GM19455 (cell line): ENCODE results near the gene SPATA46.
"Not testable (repeated sequence)": the region's sequence is repeated elsewhere in the genome, so short reads cannot be mapped to it uniquely, and the experiment has no call there.

Experiments
- ATAC-seq: cut with Tn5 transposase; IDR thresholded peaks from one replicate; pipeline ENCODE4 v1.9.1; 2021; ENCODE audit not compliant: unreplicated experiment

SPATA46 gene

DNA sequence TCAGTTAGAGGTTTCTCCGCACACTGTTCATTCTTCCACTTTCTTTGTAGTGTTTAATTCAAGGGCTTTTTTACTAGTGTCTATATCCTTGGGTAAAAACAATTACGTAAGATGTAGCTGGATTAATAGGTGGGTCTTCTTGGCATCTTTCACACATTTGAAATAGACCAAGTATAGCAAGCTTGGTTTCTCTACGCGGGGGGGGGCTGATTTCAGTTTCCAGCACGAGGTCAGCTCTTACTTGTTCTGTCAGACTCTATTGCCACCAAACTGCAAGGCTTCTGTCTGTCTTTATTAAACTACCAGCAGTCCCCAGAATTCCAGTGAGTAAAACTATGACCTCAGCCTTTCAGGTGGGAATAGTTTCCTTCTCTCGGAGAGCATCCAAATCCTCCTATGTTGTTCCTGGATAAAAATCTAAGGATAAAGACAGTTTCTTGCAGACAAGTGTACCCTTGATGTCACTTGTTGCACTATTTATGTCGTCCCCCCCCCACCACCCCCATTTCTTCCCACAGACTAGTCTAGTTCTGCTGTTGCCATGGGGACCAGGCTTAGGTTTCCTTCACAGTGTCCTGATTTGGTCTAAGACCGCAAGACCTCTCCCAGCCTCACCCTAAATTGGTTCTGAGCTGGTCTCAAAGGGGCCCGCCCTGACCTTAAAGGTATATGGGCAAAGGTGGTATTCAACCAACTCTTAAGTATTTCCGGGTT, 17.0 kb downstream of the SPATA46 start:
- ATAC-seq: no peak

DNA sequence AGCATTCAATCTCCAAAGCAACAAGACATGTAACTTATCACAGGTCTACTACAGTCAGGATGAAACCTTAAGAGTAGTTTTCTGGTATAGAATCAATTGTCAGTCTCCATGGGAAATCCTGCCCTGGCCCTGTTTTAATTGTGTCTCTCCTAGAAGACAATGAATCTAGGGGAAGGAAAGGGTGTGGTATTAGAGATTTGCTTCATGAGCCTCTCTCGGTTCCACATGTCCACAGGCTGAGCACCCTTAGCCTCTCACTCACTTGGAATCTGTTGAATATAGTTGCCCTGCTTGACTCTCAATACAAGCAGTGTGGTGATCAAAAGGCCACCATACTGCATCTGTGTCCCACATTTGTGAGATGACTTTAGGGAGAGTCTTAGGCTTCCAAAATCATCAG, 17.7 kb downstream of the SPATA46 start:
- ATAC-seq: no peak

DNA sequence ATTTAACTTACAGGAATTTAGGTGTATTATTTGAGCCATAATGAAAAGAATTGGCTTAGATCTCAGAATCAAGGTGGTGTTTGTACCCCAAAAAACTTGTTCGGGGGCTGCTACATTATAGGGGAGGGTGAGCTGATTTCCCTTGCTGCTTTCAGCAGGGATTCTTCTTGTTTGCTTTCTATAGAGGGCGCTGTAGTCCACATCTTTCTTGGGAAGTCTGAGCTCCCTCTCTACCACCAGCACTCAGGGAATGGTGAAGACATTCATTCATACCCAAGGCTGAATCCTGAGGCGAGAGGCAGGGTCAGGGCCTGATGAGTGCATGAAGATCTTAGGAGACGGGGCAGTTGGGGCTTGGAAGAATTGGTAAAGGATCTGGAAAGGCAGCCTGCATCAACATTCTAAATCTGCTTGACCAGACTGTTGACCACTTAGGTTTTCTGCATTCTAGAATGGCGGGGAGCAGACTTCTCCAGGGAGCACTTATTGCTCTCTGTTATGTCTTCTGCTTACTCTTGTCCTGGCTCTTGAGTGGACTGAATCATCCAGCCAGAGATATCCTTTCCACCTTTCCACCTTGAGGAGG, 18.9 kb downstream of the SPATA46 start:
- no peak for ATAC-seq

DNA sequence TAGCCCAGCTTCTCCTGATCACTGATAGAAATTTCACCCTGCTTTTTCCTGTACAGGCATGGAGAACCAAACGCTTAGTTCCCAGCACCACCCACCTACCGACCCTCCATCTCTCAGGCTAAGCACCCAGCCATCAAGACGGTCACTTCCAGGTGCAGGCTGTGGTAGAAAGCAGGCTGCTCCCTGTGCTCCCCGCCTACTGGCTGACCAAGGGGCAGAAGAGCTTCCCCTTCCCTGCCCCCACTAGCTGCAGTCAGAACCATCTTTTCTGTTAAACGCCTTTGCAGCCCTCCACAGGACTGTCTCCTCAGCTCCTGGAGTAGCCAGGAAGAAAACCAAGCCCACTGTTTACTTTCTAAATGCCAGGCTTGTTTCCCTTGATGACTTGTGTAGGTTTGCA, 23.0 kb downstream of the SPATA46 start:
- ATAC-seq: no peak

DNA sequence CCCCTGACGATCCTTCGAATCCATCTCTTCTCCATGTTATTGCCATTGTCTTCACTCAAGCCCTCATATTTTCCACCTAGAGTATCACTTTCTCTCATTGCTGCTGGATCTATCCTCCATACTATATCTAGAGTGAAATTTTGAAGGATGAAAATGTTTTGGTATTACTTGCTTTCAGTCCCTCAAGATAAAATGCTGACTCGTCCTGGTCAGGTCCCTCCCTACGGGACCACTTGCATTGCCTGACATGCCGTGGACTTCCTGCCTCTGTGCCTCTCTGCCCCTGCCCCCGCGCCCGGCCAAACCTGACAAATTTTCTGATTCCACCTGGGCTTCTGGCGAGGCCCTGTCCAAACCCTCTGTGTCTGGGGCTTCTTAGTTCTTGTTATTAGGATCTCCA, 23.6 kb downstream of the SPATA46 start:
- no peak for ATAC-seq

DNA sequence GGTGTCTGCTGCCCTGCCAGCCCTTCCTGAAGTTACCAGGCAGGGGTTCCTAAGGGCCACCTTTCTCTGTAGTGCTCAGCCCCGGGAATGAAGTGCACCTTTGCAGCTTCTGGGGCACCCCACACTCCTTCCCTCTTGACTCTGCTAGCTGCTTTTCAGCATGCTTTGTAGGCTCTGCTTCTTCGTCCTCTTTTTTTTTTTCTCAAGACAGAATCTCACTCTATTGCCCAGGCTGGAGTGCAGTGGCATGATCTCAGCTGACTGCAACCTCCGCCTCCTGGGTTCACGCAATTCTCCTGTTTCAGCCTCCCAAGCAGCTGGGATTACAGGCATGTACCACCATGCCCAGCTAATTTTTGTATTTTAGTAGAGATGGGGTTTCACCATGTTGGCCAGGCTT, 24.8 kb downstream of the SPATA46 start:
- not testable (repeated sequence) for ATAC-seq

DNA sequence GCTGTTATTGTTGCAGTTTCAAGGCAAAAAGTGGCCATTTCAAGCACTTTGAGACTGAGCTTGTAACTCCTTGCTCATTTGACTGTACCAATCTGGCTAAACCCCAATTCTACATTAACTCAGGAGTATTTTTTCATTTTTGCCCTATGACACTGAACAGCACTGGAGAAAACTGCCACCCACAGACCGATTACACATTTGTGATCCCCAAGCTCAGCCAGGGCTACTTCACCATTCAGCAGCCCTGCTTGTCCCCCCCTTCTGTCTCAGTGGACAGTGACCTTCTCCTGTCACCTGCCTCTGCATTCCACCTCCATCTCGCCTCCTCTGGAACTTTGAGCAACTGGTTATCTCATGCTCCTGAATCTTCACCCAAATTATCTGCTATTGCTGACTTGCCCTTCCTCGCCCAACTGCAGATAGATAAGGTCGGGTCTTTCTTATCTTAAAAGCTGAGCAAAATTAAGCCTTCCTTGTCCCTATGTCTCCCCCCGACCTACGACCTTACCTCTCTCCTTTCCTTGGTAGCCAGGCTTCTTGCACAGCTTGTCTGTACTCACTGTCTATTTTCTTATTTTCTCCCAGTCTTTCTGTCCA, 25.3 kb downstream of the SPATA46 start:
- ATAC-seq: no peak

DNA sequence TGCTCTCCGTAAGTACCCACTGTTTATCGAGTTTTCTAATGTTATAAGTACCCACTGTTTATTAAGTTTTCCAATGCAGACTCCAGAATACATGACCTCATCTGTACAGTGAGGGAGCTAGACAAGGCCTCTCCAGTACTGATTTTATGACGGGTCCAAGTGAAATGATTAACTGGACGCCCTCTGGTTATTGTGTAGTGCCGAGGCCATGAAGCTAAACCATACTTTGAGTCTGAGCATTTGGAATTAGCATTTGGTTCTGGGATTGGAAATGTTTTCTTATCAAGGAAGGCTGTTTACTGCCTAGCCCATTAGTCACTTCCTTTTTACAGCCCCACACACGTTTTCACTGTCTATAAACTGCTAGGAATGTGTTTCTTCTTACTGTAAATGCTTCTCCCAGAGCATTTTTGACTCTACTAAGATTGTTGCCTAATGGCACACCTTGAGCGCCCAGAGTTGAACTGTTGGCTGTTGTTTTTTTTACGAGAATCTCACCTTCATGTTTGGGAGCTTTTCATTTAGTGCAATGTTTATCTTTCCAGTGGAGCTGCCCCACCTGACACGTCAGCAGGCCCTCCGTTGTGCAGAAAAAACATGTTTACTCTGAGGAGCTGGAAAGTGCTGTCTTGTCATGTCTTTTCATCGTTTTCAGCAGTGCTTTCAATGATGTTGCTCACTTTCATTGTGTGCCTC, 26.9 kb downstream of the SPATA46 start:
- no peak for ATAC-seq

DNA sequence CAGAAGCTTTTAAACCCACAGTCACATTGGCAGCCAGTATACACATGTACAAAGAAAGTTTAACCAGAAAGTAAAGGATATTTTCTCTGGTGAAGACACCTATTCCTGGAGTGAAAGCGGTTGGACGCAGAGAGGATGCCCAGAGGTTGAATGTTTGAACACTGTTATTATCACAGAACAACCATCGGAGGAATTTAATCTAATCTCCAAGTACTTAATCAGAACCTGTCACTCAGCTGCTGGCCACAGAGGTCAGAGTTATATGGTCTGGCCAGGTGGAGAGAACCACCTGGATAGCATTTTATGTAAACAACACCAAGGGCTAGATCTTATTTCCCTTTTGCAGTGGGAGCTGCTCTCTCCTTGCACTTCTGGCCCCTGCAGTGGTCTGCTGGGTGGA, 29.4 kb downstream of the SPATA46 start:
- no peak for ATAC-seq

DNA sequence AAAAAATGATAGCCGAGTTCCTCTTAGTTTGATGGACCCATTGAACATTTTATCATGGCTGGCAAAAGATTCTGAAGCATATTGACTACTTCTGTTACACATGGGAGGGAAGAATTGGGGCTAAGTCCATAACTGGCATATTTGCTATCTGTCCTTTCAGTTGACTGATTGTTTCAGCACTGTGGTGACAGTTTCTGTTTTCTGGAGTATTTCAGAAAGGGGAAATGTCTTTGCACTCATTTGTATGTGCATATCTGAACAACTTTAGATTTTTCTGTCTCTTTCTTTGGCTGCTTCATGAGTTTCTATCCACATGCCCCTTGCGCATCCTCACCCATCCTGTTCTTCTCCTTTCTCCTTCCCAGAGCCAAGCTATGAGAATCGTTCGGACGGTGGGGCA, 33.2 kb downstream of the SPATA46 start:
- ATAC-seq: no peak

DNA sequence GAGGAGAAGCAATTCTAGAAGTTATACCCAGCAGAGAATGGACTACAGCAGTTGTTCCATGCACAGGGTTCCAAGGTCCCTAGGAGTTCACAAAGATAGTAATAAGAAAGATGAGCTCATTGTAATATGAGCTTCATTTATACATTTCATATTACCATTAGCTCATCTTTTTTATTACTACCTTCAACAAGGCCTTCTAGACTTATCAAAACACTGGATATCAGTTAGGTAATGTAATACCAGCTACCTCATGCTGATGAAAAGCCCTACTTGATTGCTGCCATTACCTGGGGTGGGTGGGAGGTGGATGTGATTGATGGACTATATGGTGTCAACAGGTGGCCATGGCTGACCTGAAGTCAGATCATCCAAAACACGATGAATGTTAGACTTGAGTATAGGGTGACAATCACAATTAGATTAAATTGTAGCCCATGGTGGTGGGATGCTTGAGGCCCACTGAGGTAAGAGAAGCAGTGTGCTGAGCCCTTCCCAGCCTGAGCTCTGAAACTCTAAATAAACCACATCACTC, 34.1 kb downstream of the SPATA46 start:
- ATAC-seq: no peak

DNA sequence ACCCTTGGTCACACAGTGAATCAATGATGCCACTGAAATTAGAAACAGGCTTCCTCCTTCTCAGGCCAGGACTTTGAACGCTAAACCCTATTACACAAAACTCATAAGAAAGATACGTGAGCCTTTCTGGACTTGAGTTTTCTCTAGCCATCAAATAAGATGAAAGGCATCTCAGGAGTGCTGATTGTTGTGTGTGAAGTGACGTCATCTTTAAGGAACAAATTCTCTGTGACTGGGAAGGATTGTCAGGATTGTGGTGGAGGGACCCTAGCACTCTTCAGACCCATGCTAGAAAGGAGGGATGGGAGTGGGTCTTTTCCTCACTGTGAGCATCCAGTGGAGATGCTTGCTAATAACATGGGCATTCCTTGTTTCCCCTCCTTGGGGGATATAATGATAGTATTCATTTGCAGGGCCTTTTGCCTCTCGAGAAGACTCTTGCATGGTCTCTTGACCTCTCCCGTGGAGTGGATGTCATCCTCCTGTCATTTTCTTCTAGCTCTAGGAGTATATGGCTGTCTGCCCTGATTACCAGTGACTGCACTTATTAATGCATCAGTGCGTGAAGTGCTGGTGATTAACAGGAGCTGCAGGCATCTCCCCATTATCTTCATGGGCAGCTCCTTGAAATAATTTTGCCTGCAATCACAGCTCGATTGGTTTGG, 39.9 kb downstream of the SPATA46 start:
- ATAC-seq: no peak

DNA sequence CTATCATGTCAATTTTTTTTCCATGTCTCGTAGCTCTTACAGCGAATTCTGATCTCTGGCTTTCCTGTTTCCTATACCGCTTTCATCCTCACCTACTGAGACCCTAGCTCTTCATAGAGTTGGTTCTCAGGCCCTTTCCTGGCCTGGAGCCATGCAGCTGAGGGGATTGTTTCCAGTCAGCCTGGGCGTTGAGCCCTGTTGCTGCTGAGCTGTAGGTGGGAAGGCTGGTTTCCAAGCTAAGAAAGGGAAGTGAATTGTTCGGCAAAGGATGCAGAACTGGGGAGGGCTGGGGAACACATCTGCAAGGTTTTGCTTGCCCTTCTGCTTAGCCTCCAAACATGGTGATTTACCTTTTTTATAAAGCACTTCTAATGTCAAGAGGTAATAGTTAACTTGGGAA, 41.5 kb downstream of the SPATA46 start:
- no peak for ATAC-seq

DNA sequence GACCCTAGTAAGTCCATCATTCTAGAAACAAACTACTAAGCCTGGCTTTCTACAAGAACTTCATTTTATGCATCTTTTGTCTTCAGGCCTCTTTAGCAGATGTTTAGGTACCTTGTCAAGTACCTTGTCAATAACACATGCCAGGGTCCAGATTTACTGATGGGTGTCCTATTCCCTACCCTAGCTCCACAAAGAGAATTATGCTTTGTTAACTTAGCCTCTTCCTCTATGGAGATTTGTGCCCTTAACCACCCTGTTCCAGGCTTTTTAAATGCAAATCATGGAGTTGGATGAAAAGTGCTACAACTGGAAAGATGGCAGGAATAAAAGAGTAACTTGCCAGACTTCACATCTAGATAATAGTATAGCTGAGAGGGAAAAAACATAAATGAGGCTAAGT, 42.7 kb downstream of the SPATA46 start:
- ATAC-seq: no peak

DNA sequence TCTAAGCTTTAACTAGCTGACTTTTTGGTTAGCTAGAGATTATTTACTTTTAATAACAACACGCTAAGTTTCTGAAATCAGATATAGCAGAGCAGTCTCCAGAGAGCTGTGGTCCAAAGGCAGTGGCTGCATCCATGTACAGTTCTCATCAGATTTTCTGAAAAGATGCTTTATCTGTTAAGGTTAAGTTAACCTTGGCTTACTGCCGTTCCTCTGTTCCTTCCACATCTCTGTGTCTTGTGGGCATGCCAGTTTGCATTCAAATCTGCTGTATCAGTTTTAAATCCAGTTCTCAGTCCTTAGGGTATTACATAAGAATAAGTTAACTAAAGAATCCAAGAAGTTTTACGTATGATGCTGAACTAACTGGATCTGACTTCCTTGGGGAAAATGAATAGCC, 46.8 kb downstream of the SPATA46 start:
- no peak for ATAC-seq

DNA sequence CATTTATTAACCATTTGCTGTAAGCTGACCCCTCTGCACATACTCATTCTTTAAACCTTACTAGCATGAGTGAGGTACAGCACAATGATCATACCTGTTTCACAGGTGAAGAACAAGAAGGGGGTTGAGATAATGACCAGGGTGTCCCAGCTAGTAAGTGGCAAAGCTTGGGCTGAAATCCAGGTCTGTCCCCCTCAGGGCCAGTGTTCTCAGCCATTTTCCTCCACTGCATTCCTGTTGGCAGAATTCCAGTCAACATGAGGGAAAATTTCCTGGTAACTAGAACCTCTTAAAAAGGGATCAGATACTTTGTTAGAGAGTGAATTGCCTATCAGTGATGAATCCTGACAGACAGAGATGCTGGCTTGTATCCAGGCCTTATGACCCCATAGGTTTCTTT, 48.1 kb downstream of the SPATA46 start:
- no peak for ATAC-seq

DNA sequence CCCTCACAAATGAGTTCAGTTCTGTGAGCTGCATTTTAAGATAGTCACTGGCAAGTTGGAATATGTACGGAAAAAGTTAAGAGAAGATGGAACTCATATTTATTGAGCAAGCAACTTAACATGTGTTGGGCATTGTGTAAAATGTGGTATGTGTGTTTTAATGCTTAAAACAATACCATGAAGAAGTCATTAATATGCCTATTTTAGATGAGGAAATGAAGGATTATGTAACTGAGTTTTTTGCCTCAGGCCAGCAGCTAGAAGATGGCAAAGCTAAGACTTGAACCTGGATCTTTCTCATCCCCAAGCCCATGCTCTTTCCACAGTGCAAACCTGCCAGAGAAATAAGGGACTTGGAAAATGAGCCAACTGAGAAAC, 48.9 kb downstream of the SPATA46 start:
- ATAC-seq: no peak

DNA sequence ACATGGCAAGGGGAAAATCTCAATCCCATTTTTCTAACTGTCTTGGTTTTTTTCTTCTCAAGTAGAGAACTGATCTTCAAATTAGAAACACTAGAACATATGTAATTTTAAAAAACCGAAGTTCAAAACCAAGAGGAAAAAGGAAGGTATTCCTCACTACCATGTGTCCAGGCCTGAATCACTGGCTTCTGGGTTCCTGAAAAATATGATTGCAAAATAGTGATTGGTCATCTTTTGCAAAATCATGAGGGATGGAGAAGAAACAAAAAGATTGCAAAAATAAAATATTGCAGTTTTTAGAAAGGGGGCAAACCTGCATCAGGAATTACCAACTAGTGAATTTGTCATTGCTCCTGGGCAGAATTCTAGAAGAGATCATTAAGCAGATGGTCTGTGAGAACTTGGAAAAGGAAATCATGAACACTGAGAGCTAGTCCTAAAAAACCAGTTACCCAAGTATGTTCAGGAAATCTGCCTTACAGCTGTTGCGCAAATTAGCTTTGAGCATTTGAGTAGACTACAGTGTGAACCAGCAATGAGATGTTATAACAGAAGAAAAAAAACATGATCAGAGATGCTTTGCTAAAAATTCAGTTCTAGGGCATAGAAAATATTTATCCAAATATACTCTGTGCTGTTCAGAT, 49.4 kb downstream of the SPATA46 start:
- ATAC-seq: no peak

DNA sequence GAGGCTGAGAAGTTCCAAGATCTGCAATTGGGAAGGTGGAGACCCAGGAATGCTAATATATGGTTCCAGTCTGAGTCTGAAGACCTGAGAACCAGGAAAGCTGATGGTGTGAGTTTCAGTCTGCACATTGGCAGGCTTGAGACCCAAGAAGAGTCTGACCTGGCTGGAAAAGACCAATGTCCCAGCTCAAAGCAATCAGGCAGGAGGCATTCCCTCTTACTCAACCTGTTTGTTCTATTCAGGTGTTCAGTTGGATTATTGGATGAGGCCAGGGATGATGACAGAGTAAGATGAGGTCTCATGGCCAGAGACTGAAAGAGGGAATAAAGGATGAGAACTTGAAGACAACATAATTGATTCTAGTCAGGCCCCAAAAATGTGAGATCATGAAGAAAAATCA, 50.1 kb downstream of the SPATA46 start:
- no peak for ATAC-seq

DNA sequence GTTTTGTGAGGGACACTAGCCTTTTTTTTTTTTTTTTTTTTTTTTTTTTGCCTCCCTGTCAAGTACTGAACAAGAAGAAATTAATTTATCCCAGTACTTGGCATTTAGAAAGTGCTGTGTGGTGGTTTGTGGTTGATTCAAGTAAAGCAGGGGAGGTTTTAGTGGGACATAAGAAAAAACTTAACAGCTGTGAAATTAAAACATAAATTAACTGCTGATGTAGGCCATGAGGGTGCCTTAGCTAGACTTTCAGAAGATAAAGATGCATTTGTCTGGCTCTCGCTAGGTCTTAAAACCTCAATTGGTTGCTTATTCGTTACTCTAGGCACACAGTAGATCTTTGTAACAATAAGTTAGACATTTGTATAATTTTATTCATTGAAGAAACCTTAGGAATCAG, 52.3 kb downstream of the SPATA46 start:
- no peak for ATAC-seq
